ENCODE results near the gene NREP.

NREP gene

DNA sequence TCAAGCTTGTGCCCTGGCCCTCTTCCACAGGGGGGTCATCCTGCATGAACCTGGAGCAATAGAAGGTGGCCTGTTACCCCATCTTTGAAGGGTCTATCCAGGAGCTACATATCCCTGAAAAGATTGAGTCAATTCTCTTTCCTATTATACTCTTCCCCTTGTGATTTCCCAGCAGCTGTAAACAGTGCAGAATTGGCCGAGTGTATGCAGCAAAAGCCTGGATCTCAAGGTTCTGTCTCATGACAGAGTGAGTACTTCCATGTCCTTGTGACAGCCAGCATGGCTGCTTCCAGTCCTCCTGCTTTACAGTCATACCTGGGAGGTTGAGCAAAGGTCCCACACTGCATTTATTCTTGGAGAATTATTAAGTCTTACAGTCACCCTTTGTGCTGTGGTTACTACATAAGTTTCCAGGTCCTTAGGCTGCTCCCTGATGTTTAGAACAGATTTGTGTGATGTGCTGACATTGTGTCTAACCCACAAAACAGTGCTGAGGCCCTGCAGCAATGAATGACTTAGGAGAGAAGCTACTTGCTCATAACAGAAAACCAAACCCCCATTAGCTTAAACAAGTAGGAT is 67.5 kb downstream of the NREP start:
- Histone ChIP-seq H3K4me3 (no peak overlapping the region), H3K36me3 (no peaks in the 10 kb centered on the region)

DNA sequence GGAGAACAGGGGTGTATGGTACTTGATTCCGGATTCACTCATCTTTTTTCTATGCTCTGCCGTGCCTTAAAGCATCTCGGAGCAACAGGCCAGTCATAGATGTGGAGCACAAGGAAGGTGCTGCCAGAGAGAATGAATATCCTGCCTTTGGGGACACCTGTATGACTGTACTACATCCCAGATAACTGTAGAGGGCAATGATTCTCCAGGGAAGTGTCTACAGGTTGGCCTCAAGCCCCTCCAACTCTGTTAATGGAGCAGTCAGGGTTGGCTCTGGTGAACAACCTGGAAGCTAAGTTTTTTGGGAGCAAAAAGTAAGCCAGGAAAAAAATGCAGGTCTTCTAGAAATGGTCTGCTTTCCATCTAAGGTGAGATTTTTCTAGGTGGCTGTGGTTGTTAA is 71.0 kb downstream of the NREP start:
- Histone ChIP-seq H3K4me2 (no peak overlapping the region), H3K27me3 (no peaks in the 10 kb centered on the region), H3K4me3 (no peak overlapping the region), H3K4me1 (peaks cover 0 to 3% (median 0%) of the 10 kb centered on the region in 10 experiments; a peak in 1 of 20 replicates), H3K9me3 (replicated peaks in 1 of 11) (no peaks in the 10 kb centered on the region), H3K27ac (no peak overlapping the region), H3K36me3 (no peaks in the 10 kb centered on the region), H3K9ac (no peak overlapping the region), H4K20me1 (no peaks in the 10 kb centered on the region)
- no peak for TF ChIP-seq Cebpa-rat (IDR thresholded peaks at IDR 0.05)

More for the DNA sequence above, 67.5 kb downstream of the NREP start:
- no peak overlapping the region for H3K4me2 ChIP-seq
- no peaks in the 10 kb centered on the region for H3K9me3 ChIP-seq (replicated peaks in 1 of 11)
- H3K9ac ChIP-seq, result no peak overlapping the region
- H3K27ac ChIP-seq, result no peak overlapping the region
- no peaks in the 10 kb centered on the region for H4K20me1 ChIP-seq
- no peak for TF ChIP-seq Cebpa-rat (IDR thresholded peaks at IDR 0.05)
- H3K4me1 ChIP-seq, result no peaks in the 10 kb centered on the region
- H3K27me3 ChIP-seq, result no peaks in the 10 kb centered on the region

DNA sequence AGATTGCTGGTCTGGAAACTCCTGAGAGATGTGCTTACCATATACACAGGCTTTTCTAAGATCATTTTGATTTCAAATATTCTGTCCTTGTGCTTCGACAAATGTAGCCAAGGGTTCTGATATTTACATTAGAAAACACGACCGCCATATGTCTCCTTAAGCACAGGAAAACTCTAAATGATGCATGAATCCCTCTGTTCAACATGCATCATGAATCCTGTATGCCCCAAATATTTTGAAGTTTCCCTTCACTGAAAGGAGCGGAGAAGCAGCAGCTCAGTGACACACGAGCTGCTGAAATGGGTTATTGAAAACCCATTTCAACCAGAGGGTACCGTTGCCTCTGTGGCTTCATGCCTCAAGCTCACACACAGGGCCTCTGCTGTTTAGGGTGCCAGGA is 74.4 kb downstream of the NREP start:
- Histone ChIP-seq H3K4me2 (no peak overlapping the region), H3K27me3 (no peaks in the 10 kb centered on the region), H3K4me3 (no peak overlapping the region), H3K36me3 (no peaks in the 10 kb centered on the region), H3K9ac (no peak overlapping the region), H3K9me3 (replicated peaks in 1 of 11) (no peaks in the 10 kb centered on the region), H3K27ac (no peak overlapping the region), H3K4me1 (peaks cover 0 to 4% (median 0%) of the 10 kb centered on the region in 10 experiments; a peak in 1 of 20 replicates), H4K20me1 (no peaks in the 10 kb centered on the region)
- TF ChIP-seq Cebpa-rat (IDR thresholded peaks at IDR 0.05), result no peak

DNA sequence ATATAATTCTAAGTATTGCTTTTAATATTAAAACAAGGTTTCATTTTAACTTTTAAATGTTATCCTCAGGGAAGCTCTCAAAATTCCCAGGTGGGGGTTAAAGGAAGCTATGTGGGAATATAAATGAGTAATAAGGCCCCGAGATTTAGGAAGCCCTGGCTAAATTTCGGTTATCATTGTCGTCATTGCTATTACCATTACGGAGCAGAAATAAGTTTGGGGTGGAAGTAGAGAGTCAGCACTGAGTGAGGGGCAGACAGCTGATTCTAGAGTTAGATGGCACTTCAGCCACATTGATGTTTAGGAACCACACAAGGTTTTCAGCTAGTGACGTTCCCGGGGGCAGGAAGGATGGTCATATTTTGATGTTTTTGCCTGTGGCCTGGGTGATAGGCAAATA is 74.9 kb downstream of the NREP start:
- Histone ChIP-seq H3K9ac (no peak overlapping the region), H3K4me1 (peaks cover 0 to 4% (median 0%) of the 10 kb centered on the region in 10 experiments; a peak in 1 of 20 replicates), H3K27ac (no peak overlapping the region), H3K4me3 (no peak overlapping the region), H3K9me3 (replicated peaks in 1 of 11) (no peaks in the 10 kb centered on the region), H3K27me3 (no peaks in the 10 kb centered on the region), H3K4me2 (no peak overlapping the region), H3K36me3 (no peaks in the 10 kb centered on the region), H4K20me1 (no peaks in the 10 kb centered on the region)
- TF ChIP-seq Cebpa-rat (IDR thresholded peaks at IDR 0.05), result no peak

DNA sequence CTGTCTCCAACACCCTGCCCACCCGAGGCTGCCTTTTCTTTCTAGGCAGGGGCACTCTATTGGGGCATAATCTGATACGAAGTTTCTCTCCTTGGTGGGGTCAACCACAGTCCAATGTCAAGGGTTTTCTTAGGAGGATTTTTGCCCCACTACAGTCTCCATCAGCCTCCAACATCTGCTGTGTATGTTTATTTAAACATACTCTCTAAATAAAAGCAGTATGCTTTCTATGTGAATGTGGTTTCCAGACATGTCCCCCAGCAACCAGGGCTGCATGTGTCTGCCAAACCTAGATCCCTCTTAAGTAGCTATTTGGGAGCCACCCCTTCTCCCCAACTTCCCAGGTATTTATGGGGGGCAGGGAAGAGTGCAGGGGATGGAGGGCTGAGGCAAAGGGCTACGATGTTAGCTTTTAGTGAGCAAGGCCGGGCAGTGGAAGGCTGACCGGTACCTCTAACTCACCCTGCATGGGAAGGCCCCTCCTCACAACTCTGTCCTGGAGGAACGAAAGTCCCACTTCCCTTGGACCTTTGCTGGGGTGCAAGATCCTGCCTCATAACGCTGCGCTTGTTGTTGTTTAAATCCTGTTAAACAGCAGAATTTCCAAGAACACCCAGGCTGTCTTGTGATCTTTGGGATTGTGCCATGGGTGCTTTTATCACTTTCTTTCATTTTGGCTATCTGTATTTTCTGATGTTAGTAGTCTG is 75.4 kb downstream of the NREP start:
- Histone ChIP-seq H3K27me3 (no peaks in the 10 kb centered on the region), H3K4me3 (no peak overlapping the region), H3K36me3 (no peaks in the 10 kb centered on the region), H3K4me1 (peaks cover 0 to 4% (median 0%) of the 10 kb centered on the region in 10 experiments; a peak in 1 of 20 replicates), H3K9me3 (replicated peaks in 1 of 11) (no peaks in the 10 kb centered on the region), H3K4me2 (no peak overlapping the region), H4K20me1 (no peaks in the 10 kb centered on the region), H3K9ac (no peak overlapping the region), H3K27ac (no peak overlapping the region)
- no peak for TF ChIP-seq Cebpa-rat (IDR thresholded peaks at IDR 0.05)

DNA sequence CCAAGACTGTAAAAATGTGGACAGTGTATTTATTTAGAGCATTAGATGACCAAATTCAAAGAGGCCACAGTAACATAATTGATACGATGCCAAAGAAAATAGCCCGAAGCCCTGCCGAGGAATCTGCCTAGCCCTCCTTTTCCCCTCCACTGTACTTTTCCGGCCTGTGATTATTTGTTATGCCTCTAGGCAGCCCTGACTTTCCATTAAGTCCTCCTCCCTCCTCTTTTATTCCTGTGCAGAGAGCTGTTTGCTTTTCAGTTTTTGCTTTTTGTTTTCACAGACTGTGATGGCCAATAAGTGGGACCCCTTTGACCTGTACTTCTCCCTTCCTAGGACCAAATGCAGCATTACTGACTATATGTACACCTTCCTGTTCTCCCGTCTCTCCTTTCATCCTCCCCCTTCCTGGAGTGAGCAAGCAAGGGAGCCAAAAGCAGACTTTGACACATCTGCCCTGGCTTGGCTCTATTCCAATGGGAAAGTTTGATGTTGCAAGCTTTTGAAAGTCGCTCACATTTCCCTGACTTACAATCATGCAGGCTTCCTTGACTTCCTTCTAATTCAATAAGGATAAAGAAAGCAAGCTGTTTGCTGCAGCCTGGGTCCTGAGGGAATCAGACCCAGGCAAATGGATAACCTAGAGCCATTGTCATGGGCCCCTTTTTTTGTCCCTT is 76.1 kb downstream of the NREP start:
- no peaks in the 10 kb centered on the region for H3K9me3 ChIP-seq (replicated peaks in 1 of 11)
- H3K4me3 ChIP-seq, result no peak overlapping the region
- no peak overlapping the region for H3K27ac ChIP-seq
- no peaks in the 10 kb centered on the region for H4K20me1 ChIP-seq
- no peak for TF ChIP-seq Cebpa-rat (IDR thresholded peaks at IDR 0.05)
- no peaks in the 10 kb centered on the region for H3K27me3 ChIP-seq
- H3K4me2 ChIP-seq, result no peak overlapping the region
- H3K9ac ChIP-seq, result no peak overlapping the region
- no peaks in the 10 kb centered on the region for H3K36me3 ChIP-seq
- H3K4me1 ChIP-seq, result peaks cover 0 to 4% (median 0%) of the 10 kb centered on the region in 10 experiments; a peak in 1 of 20 replicates

DNA sequence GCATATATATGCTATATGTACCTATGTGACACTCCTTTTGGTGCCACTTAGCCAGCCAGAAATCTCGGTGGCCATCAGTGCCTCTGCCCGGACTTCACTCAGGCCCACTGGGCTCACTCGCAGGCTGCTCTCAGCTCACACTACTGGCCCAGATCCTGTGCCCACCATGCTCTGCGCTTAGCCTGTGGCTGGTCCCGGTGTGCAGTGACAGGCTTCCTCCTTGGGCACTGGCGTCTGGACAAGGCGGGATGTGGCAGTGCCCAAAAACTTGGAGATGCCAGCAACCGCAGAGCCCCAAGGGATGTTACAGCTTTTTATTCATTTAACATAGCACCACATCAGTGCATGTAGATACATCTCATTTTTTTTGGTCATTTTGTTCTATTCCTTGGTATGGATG is 77.4 kb downstream of the NREP start:
- H3K27ac ChIP-seq, result no peak overlapping the region
- no peak overlapping the region for H3K4me2 ChIP-seq
- no peaks in the 10 kb centered on the region for H4K20me1 ChIP-seq
- no peaks in the 10 kb centered on the region for H3K36me3 ChIP-seq
- no peaks in the 10 kb centered on the region for H3K27me3 ChIP-seq
- H3K9ac ChIP-seq, result no peak overlapping the region
- no peak overlapping the region for H3K4me3 ChIP-seq
- H3K9me3 ChIP-seq (replicated peaks in 1 of 11), result no peaks in the 10 kb centered on the region
- peaks cover 0 to 4% (median 0%) of the 10 kb centered on the region in 10 experiments; a peak in 1 of 20 replicates for H3K4me1 ChIP-seq
- no peak for TF ChIP-seq Cebpa-rat (IDR thresholded peaks at IDR 0.05)
